ENCODE results near the gene NLGN2. TPM values are rescaled to one million over a fixed set of nuclear protein-coding genes. Genes with fewer than 3 reads are reported as not detected.

The NLGN2 gene
- total and polyA plus RNA-seq, 2 of the 8 experiments (the other 6 are each of a cell fraction or from before 2014, with no cell fraction given), result 21.2 to 62.8 TPM

DNA sequence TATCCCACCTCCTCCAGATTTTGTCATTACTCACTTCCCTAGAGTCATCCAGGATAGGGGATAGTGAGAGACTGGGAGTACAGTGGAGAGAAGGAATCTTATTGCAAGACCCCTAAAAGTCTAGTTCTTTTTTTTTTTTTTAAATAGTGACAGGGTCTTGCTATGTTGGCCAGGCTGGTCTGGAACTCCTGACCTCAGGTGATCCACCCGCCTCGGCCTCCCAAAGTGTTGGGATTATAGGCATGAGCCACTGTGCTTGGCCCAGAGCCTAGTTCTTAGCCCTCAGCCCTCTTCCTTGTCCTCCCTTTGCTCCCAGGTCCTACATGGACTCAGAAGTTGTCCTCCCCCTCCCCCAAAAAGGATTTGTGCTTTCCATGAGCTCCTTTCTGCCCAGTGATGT lies 34.5 kb downstream of the NLGN2 start:
- no peak for FAIRE-seq

More for the DNA sequence above, 34.5 kb downstream of the NLGN2 start:
- Histone ChIP-seq H2AK5ac (ENCODE audit: low read depth, low read length) (no peak overlapping the region), H3K23ac (ENCODE audit: insufficient read length) (no peak overlapping the region), H2BK15ac (ENCODE audit: low read length) (peak overlapping the region; percentile 97; the same call in 1 of the 2 replicates), H2AFZ (ENCODE audit: low read length) (no peak overlapping the region), H2BK120ac (replicated peaks; ENCODE audit: low read depth, low read length) (no peak overlapping the region), H3K23me2 (ENCODE audit: low read depth, low read length) (peaks cover 26% of the 10 kb centered on the region; the same call in 1 of the 2 replicates), H3K27ac (ENCODE audit: low read depth, low read length) (no peak overlapping the region), H4K8ac (ENCODE audit: extremely low read depth, insufficient read depth, low read length) (no peak overlapping the region), H2BK12ac (ENCODE audit: low read depth, low read length) (peak overlapping the region; percentile 60; the same call in 1 of the 2 replicates), H3K79me2 (ENCODE audit: control insufficient read depth in 1 of 2, insufficient read depth in 2 of 2, low read length in 2 of 2) (no peaks in the 10 kb centered on the region), H3K18ac (ENCODE audit: extremely low read depth, low read length) (no peak overlapping the region), H4K5ac (ENCODE audit: insufficient read length, low read depth, low read length) (no peak overlapping the region), H3K4me2 (ENCODE audit: insufficient read depth in 1 of 2, low read depth in 2 of 2, low read length in 2 of 2) (peak overlapping the region in 1 of 2 experiments; percentile 91; a peak in 1 of 4 replicates), H3K9ac (replicated peaks in 1 of 4; ENCODE audit: extremely low read depth in 1 of 4, low read depth in 3 of 4, low read length in 3 of 4) (no peak overlapping the region), H2BK5ac (ENCODE audit: low read depth, low read length) (no peak overlapping the region), H3K56ac (replicated peaks; ENCODE audit: insufficient read length, low read depth, low read length) (no peak overlapping the region), H3K4me1 (replicated peaks in 1 of 4; ENCODE audit: control insufficient read depth in 3 of 4, insufficient read depth in 4 of 4, low read length in 3 of 4) (peaks cover 3 to 27% (median 18%) of the 10 kb centered on the region in 4 experiments), H2BK20ac (ENCODE audit: low read length) (no peak overlapping the region), H3K36me3 (ENCODE audit: control insufficient read depth in 2 of 4, insufficient read depth in 4 of 4, low read length in 3 of 4) (no peaks in the 10 kb centered on the region), H3K14ac (ENCODE audit: insufficient read length) (no peak overlapping the region), H4K91ac (replicated peaks; ENCODE audit: insufficient read length, low read length) (no peak overlapping the region), H3K4ac (replicated peaks; ENCODE audit: insufficient read length, low read depth, low read length) (no peak overlapping the region), H3K4me3 (ENCODE audit: extremely low read depth in 1 of 4, insufficient read depth in 2 of 4, low read depth in 3 of 4, low read length in 4 of 4) (no peak overlapping the region), H4K20me1 (replicated peaks in 1 of 2; ENCODE audit: control insufficient read depth in 1 of 2, insufficient read depth in 2 of 2, low read length in 2 of 2) (no peaks in the 10 kb centered on the region), H3K27me3 (replicated peaks in 1 of 4; ENCODE audit: control insufficient read depth in 3 of 4, extremely low read depth in 1 of 4, insufficient read depth in 3 of 4, low read length in 3 of 4) (peaks cover 2 to 18% (median 15%) of the 10 kb centered on the region in 4 experiments), H3K9me3 (ENCODE audit: insufficient read depth in 2 of 2, low read depth in 1 of 2, low read length in 1 of 2) (no peaks in the 10 kb centered on the region), H3K79me1 (ENCODE audit: low read depth, low read length) (no peaks in the 10 kb centered on the region)
- ChIA-PET POLR2A (ENCODE audit: partially characterized antibody) (interaction anchor here (0.9 to 15.5 kb wide), 10 partner anchors 11 to 245 kb away, joined by 3 to 339 read pairs (median 4); partner anchors contain the start of genes POLR2A, SLC35G6, TMEM256 and TP53), CTCF (ENCODE audit: partially characterized antibody) (interaction anchor here (0.6 to 5.4 kb wide), 11 partner anchors 9 to 129 kb away, joined by 3 to 26 read pairs (median 4); partner anchors contain the start of genes NEURL4, NLGN2, TMEM95 and ZBTB4)
- DNase-seq (ENCODE audit: low read depth in 1 of 2, low spot score in 2 of 2), result no peak
- 95% methylated on average over 2 of the region's 2 CpGs; no CpG with 5 or more reads in 1 of the 2 experiments for WGBS, 2 experiments (ENCODE audit: extremely low coverage in 1 of 2, insufficient coverage in 1 of 2, insufficient read length in 1 of 2, insufficient replicate concordance in 2 of 2, low coverage in 1 of 2, low lambda C conversion rate in 2 of 2, missing lambda C conversion rate in 1 of 2)
- no peak for TF ChIP-seq SP1 (IDR thresholded peaks at IDR 0.05; ENCODE audit: low read depth, low read length)
- no peak for TF ChIP-seq BACH1 (IDR thresholded peaks at IDR 0.05; ENCODE audit: low read length)
- TF ChIP-seq NANOG (IDR thresholded peaks at IDR 0.05; ENCODE audit: insufficient read depth, low read depth, low read length, poor library complexity, severe bottlenecking), result no peak
- TF ChIP-seq TEAD4 (IDR thresholded peaks at IDR 0.05; ENCODE audit: low read depth, low read length), result no peak
- TF ChIP-seq RXRA (IDR thresholded peaks at IDR 0.05; ENCODE audit: insufficient read depth, low read depth, low read length), result no peak
- no peak for TF ChIP-seq KDM5A (IDR thresholded peaks at IDR 0.05; ENCODE audit: low read length)
- TF ChIP-seq, protein P1, sequence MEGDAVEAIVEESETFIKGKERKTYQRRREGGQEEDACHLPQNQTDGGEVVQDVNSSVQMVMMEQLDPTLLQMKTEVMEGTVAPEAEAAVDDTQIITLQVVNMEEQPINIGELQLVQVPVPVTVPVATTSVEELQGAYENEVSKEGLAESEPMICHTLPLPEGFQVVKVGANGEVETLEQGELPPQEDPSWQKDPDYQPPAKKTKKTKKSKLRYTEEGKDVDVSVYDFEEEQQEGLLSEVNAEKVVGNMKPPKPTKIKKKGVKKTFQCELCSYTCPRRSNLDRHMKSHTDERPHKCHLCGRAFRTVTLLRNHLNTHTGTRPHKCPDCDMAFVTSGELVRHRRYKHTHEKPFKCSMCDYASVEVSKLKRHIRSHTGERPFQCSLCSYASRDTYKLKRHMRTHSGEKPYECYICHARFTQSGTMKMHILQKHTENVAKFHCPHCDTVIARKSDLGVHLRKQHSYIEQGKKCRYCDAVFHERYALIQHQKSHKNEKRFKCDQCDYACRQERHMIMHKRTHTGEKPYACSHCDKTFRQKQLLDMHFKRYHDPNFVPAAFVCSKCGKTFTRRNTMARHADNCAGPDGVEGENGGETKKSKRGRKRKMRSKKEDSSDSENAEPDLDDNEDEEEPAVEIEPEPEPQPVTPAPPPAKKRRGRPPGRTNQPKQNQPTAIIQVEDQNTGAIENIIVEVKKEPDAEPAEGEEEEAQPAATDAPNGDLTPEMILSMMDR (IDR thresholded peaks at IDR 0.05; ENCODE audit: control extremely low read depth in 1 of 3, insufficient read depth in 1 of 3, low read depth in 1 of 3, low read length in 3 of 3), result no peak
- TF ChIP-seq RBBP5 (IDR thresholded peaks at IDR 0.05; ENCODE audit: borderline replicate concordance, low read depth, low read length), result no peak
